NCI-H2029 treated with DMSO at 0.1 percent for 48 hours (cell line): ENCODE results near the gene CCT7.

ENCODE experiments used
- DNase-seq: peaks from one replicate; lab custom pipeline; 2025; lab: John Stamatoyannopoulos, UW

Gene CCT7

GRCh38 chr2:73294239-73294638 is 60.1 kb downstream of the CCT7 start:
- no peak for DNase-seq

GRCh38 chr2:73295751-73296400 is 61.8 kb downstream of the CCT7 start:
- DNase-seq: no peak

- no peak for DNase-seq
These were observed 63.0 kb downstream of the CCT7 start for GRCh38 chr2:73297151-73297559.

GRCh38 chr2:73297586-73297985 is 63.5 kb downstream of the CCT7 start:
- no peak for DNase-seq

GRCh38 chr2:73300926-73301325 is 66.8 kb downstream of the CCT7 start:
- DNase-seq: no peak

GRCh38 chr2:73301636-73302035 is 67.5 kb downstream of the CCT7 start:
- no peak for DNase-seq
